ENCODE data around the gene SYK.

GRCh38 chr9:90925581-90926257 is 124.1 kb downstream of the SYK start:
- TF ChIP-seq, protein P1, sequence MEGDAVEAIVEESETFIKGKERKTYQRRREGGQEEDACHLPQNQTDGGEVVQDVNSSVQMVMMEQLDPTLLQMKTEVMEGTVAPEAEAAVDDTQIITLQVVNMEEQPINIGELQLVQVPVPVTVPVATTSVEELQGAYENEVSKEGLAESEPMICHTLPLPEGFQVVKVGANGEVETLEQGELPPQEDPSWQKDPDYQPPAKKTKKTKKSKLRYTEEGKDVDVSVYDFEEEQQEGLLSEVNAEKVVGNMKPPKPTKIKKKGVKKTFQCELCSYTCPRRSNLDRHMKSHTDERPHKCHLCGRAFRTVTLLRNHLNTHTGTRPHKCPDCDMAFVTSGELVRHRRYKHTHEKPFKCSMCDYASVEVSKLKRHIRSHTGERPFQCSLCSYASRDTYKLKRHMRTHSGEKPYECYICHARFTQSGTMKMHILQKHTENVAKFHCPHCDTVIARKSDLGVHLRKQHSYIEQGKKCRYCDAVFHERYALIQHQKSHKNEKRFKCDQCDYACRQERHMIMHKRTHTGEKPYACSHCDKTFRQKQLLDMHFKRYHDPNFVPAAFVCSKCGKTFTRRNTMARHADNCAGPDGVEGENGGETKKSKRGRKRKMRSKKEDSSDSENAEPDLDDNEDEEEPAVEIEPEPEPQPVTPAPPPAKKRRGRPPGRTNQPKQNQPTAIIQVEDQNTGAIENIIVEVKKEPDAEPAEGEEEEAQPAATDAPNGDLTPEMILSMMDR (conservative IDR thresholded peaks at IDR 0.05 in 1 of 2, IDR thresholded peaks at IDR 0.05 in 1 of 2; ENCODE audit: low read depth in 1 of 2, low read length in 2 of 2): no peak
- TF ChIP-seq EZH2 (IDR thresholded peaks at IDR 0.05; ENCODE audit: low read length, missing control alignments): no peak
